ENCODE results near the gene VPS37B.

The VPS37B gene

DNA sequence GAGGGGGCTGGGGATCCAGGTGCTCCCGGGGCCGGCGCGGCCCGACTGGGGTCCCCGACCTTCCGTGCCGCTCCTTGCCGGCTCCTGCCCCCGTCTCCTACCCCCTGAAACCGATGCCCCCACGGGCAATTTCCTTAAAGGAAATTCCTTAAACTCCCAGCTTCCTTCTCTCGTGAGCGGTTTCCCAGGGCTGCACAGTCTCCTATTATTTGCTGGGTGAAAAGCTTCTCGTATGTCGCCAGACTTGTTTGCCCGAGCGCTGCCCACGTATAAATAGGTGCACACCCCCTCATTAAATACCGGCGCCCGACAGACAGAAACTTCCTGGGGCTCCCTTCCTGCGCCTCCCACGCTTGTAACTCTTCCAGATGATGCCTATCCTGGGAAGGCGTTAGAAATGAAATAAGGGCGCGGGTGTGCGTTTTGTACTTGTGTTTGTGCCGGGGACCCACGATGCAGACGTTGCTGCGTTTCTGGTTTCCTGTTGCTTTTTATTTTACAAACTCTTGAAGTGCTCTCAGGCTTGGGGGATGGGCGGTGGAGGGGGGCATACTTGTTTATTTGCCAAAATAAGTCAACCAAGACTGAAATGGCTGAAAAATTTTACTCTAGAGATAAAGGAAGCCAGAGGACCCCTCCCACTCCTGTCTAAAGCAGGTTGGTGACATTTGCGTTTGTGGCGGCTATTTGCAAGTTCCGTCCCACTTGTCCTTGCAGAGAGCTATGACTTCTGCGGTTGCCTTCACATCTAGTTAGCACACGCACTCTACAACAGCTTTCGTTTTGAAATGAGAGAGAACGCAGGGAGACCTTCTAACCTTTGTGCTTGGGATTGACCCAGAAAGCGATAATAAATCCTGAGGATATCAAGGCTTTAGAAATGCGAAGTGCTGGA, 59.6 kb downstream of the VPS37B start (continued):
- TF ChIP-seq, protein P1, sequence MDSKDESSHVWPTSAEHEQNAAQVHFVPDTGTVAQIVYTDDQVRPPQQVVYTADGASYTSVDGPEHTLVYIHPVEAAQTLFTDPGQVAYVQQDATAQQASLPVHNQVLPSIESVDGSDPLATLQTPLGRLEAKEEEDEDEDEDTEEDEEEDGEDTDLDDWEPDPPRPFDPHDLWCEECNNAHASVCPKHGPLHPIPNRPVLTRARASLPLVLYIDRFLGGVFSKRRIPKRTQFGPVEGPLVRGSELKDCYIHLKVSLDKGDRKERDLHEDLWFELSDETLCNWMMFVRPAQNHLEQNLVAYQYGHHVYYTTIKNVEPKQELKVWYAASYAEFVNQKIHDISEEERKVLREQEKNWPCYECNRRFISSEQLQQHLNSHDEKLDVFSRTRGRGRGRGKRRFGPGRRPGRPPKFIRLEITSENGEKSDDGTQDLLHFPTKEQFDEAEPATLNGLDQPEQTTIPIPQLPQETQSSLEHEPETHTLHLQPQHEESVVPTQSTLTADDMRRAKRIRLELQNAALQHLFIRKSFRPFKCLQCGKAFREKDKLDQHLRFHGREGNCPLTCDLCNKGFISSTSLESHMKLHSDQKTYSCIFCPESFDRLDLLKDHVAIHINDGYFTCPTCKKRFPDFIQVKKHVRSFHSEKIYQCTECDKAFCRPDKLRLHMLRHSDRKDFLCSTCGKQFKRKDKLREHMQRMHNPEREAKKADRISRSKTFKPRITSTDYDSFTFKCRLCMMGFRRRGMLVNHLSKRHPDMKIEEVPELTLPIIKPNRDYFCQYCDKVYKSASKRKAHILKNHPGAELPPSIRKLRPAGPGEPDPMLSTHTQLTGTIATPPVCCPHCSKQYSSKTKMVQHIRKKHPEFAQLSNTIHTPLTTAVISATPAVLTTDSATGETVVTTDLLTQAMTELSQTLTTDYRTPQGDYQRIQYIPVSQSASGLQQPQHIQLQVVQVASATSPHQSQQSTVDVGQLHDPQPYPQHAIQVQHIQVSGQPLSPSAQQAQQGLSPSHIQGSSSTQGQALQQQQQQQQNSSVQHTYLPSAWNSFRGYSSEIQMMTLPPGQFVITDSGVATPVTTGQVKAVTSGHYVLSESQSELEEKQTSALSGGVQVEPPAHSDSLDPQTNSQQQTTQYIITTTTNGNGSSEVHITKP (tag by site-specific recombination; IDR thresholded peaks at IDR 0.05) = peak; percentile 33
- no peak for TF ChIP-seq SETDB1 (IDR thresholded peaks at IDR 0.05; ENCODE audit: insufficient read length, low read length)
- TF ChIP-seq, protein P2, sequence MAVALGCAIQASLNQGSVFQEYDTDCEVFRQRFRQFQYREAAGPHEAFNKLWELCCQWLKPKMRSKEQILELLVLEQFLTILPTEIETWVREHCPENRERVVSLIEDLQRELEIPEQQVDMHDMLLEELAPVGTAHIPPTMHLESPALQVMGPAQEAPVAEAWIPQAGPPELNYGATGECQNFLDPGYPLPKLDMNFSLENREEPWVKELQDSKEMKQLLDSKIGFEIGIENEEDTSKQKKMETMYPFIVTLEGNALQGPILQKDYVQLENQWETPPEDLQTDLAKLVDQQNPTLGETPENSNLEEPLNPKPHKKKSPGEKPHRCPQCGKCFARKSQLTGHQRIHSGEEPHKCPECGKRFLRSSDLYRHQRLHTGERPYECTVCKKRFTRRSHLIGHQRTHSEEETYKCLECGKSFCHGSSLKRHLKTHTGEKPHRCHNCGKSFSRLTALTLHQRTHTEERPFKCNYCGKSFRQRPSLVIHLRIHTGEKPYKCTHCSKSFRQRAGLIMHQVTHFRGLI (tag by site-specific recombination; IDR thresholded peaks at IDR 0.05) = peak; percentile 41; the same call in 1 of the 2 replicates
- 0 out of 2 replicates have a peak, but pooled peaks have one; percentile 16 for TF ChIP-seq SP3 (tag by site-specific recombination; IDR thresholded peaks at IDR 0.05)
- TF ChIP-seq, protein P3, sequence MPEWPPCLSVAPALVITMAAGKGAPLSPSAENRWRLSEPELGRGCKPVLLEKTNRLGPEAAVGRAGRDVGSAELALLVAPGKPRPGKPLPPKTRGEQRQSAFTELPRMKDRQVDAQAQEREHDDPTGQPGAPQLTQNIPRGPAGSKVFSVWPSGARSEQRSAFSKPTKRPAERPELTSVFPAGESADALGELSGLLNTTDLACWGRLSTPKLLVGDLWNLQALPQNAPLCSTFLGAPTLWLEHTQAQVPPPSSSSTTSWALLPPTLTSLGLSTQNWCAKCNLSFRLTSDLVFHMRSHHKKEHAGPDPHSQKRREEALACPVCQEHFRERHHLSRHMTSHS (tag by site-specific recombination; IDR thresholded peaks at IDR 0.05) = no peak

DNA sequence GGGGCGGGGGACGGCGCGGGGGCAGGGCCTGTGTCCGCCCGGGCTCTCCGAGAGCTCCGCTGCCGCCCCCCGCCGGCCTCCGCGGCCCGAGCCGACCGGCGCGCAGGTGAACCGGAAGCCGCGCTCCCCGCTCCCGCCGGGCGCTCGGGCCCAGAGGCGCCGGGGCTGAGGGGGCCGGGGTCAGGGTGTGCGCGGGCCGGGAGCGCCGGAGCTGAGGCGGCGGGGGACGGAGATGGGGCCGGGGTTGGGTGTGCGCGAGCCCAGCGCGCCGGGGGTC, 60.2 kb downstream of the VPS37B start:
- CTCF ChIA-PET = interaction anchor here (1.6 kb wide), 1 partner anchor 42 kb away, joined by 5 read pairs; no protein-coding TSS in a partner anchor
- POLR2A ChIA-PET = interaction anchor here (1.2 to 1.5 kb wide), 3 partner anchors 9 to 27 kb away, joined by 3 to 4 read pairs (median 3); no protein-coding TSS in a partner anchor
- no peak for TF ChIP-seq ZSCAN23 (tag by site-specific recombination; IDR thresholded peaks at IDR 0.05)
- TF ChIP-seq, protein P4, sequence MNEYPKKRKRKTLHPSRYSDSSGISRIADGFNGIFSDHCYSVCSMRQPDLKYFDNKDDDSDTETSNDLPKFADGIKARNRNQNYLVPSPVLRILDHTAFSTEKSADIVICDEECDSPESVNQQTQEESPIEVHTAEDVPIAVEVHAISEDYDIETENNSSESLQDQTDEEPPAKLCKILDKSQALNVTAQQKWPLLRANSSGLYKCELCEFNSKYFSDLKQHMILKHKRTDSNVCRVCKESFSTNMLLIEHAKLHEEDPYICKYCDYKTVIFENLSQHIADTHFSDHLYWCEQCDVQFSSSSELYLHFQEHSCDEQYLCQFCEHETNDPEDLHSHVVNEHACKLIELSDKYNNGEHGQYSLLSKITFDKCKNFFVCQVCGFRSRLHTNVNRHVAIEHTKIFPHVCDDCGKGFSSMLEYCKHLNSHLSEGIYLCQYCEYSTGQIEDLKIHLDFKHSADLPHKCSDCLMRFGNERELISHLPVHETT (tag by site-specific recombination; IDR thresholded peaks at IDR 0.05) = no peak
- TF ChIP-seq ZNF600 (tag by site-specific recombination; IDR thresholded peaks at IDR 0.05) = no peak
- TF ChIP-seq, protein P5, sequence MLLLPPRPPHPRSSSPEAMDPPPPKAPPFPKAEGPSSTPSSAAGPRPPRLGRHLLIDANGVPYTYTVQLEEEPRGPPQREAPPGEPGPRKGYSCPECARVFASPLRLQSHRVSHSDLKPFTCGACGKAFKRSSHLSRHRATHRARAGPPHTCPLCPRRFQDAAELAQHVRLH (tag by site-specific recombination; IDR thresholded peaks at IDR 0.05) = no peak
- TF ChIP-seq ZNF830 (tag by site-specific recombination; IDR thresholded peaks at IDR 0.05; ENCODE audit: low read depth) = no peak
- no peak for TF ChIP-seq ZNF404 (tag by site-specific recombination; IDR thresholded peaks at IDR 0.05)
- TF ChIP-seq ZNF146 (tag by site-specific recombination; IDR thresholded peaks at IDR 0.05) = no peak
- TF ChIP-seq, protein P6, sequence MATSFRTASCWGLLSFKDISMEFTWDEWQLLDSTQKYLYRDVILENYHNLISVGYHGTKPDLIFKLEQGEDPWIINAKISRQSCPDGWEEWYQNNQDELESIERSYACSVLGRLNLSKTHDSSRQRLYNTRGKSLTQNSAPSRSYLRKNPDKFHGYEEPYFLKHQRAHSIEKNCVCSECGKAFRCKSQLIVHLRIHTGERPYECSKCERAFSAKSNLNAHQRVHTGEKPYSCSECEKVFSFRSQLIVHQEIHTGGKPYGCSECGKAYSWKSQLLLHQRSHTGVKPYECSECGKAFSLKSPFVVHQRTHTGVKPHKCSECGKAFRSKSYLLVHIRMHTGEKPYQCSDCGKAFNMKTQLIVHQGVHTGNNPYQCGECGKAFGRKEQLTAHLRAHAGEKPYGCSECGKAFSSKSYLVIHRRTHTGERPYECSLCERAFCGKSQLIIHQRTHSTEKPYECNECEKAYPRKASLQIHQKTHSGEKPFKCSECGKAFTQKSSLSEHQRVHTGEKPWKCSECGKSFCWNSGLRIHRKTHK (tag by site-specific recombination; IDR thresholded peaks at IDR 0.05) = no peak
- no peak for TF ChIP-seq ZNF211 (tag by site-specific recombination; IDR thresholded peaks at IDR 0.05; ENCODE audit: low read depth)
- no peak for TF ChIP-seq ZNF157 (tag by site-specific recombination; IDR thresholded peaks at IDR 0.05)
- no peak for TF ChIP-seq KLF9 (tag by site-specific recombination; IDR thresholded peaks at IDR 0.05; ENCODE audit: low read depth)
- no peak for TF ChIP-seq ZNF140 (tag by site-specific recombination; IDR thresholded peaks at IDR 0.05)
- TF ChIP-seq ZNF248 (tag by site-specific recombination; IDR thresholded peaks at IDR 0.05) = no peak
- Histone ChIP-seq H3K4me3 (ENCODE audit: low read depth, low read length) (peak overlapping the region; percentile 69), H3K4me1 (ENCODE audit: control insufficient read depth, insufficient read depth, low read length) (peaks cover 9% of the 10 kb centered on the region), H3K36me3 (ENCODE audit: control insufficient read depth in 2 of 2, insufficient read depth in 1 of 2, low read length in 2 of 2) (peaks cover 0 to 7% of the 10 kb centered on the region in 2 experiments; a peak in 1 of 3 replicates), H3K9me3 (ENCODE audit: control insufficient read depth, insufficient read depth, low read depth, low read length) (no peaks in the 10 kb centered on the region), H3K27ac (ENCODE audit: extremely low read depth, low read depth, low read length) (no peak overlapping the region)

Data from HEK293 (cell line).